Smooth muscle cell (in vitro differentiated cells): Measurements from ENCODE around the gene RASSF3. TPM values are rescaled to one million over a fixed set of nuclear protein-coding genes. Genes with fewer than 3 reads are reported as not detected.

Source experiments
- DNase-seq: peaks from one replicate; lab custom pipeline; 2025; ENCODE audit not compliant: unreplicated experiment; lab: John Stamatoyannopoulos, UW
- H2AFZ ChIP-seq: fragments of 200-600 bp; sonication (generic); 2 replicates; pipeline ENCODE4 v1.6.0; 2016; ENCODE audit warnings: antibody characterized with exemption, low read depth, mild to moderate bottlenecking
- H3F3A ChIP-seq: fragments of 200-600 bp; sonication (generic); 2 replicates; pipeline ENCODE4 v1.6.0; 2017; ENCODE audit warnings: antibody characterized with exemption, low read depth
- H3K27ac ChIP-seq: fragments of 200-600 bp; sonication (generic); 2 replicates; pipeline ENCODE4 v1.5.1; 2016; ENCODE audit warnings: low read depth, mild to moderate bottlenecking
- H3K27me3 ChIP-seq: fragments of 200-600 bp; sonication (generic); 2 replicates; pipeline ENCODE4 v1.6.1; 2016; ENCODE audit warnings: low read depth, mild to moderate bottlenecking
- H3K36me3 ChIP-seq: fragments of 200-600 bp; sonication (generic); 2 replicates; pipeline ENCODE4 v1.5.1; 2016; ENCODE audit warnings: low read depth
- H3K4me1 ChIP-seq: fragments of 200-600 bp; sonication (generic); 2 replicates; pipeline ENCODE4 v1.5.1; 2016; ENCODE audit warnings: low read depth
- H3K4me2 ChIP-seq: fragments of 200-600 bp; sonication (generic); 2 replicates; pipeline ENCODE4 v1.6.0; 2016; ENCODE audit warnings: mild to moderate bottlenecking
- H3K4me3 ChIP-seq: fragments of 200-600 bp; sonication (generic); 2 replicates; pipeline ENCODE4 v1.5.1; 2016; ENCODE audit warnings: mild to moderate bottlenecking
- H3K79me2 ChIP-seq: fragments of 200-600 bp; sonication (generic); 2 replicates; pipeline ENCODE4 v1.6.0; 2016; ENCODE audit warnings: low read depth, mild to moderate bottlenecking
- H3K9ac ChIP-seq: fragments of 200-600 bp; sonication (generic); 2 replicates; pipeline ENCODE4 v1.6.0; 2016; ENCODE audit warnings: low read depth
- H3K9me3 ChIP-seq: fragments of 200-600 bp; sonication (generic); replicated peaks from 2 replicates; pipeline ENCODE4 v1.5.1; 2016; ENCODE audit warnings: low read depth
- H4K20me1 ChIP-seq: fragments of 200-600 bp; sonication (generic); 2 replicates; pipeline ENCODE4 v1.6.0; 2016; ENCODE audit warnings: low read depth
- whole genome bisulfite sequencing: methylation state at CpG from one replicate; pipeline ENCODE4 v1.1.7; 2016; ENCODE audit warnings: low lambda C conversion rate; 5-methylcytosine and 5-hydroxymethylcytosine counted together
- polyA plus RNA-seq: library from polyadenylated mRNA; unstranded; fragments of >200 nt; fragmentation: Nextera tagmentation; extraction: Ambion mirVana; gene quantifications from 2 replicates; pipeline ENCODE4 v1.2.1, GENCODE V29; 2016
- total RNA-seq: library from RNA; depleted of rRNA; stranded (reverse); fragments of >200 nt; gene quantifications from 2 replicates; pipeline ENCODE4 v1.2.3, GENCODE V29; 2014
- TF ChIP-seq, protein P1 (sequence below): fragments of 200-600 bp; sonication (generic); IDR thresholded peaks from 2 replicates; pipeline ENCODE4 v1.5.1; 2017; ENCODE audit warnings: borderline replicate concordance, mild to moderate bottlenecking, antibody characterized with exemption; ENCODE audit not compliant: insufficient read depth, poor library complexity, severe bottlenecking

Gene RASSF3
- total and polyA plus RNA-seq, 2 experiments from 2014 or later = 1.2 to 5.6 TPM

DNA sequence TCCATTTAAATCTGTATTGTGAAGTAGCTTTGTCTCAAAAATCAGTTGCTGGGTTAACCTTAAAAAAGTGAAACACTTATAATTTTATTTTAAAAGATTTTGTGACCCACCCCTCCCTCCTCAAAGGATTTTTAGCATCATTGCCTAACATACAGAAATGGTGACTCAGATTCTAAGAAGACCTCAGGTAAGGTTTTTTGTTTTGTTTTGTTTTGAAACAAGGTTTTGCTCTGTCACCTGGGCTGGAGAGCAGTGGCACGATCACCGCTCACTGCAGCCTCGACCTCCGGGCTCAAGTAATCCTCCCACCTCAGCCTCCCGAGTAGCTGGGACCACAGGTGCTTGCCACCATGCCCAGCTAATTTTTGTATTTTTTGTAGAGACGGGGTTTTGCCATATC lies 74.8 kb downstream of the RASSF3 start:
- Histone ChIP-seq H4K20me1 (no peaks in the 10 kb centered on the region), H3K4me3 (no peak overlapping the region)

DNA sequence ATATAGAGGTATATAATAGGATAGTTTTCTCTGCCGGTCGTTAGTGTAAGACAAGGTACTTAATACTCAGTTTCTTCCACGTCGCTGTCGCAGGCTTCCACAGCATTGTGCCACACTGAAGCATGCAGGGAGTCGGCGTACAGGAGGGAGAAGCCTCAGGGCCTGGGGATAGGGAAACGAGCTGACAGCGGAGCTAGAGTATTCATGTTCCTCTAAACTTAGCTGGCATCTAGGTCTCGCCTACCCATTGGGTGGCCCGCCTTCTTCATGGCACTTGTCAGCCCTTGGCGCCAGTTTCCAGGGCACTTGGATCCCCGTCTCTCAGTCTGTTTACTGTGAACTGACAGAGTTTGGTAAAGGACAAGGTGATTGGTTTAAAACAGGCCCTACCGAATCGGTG lies 75.3 kb downstream of the RASSF3 start:
- Histone ChIP-seq H3K79me2 (no peaks in the 10 kb centered on the region), H3K4me3 (no peak overlapping the region), H3K27me3 (no peaks in the 10 kb centered on the region), H3K4me1 (peaks cover 12% of the 10 kb centered on the region), H2AFZ (no peak overlapping the region), H3K9me3 (no peaks in the 10 kb centered on the region), H3K27ac (no peak overlapping the region), H3F3A (no peaks in the 10 kb centered on the region), H3K36me3 (no peaks in the 10 kb centered on the region), H4K20me1 (no peaks in the 10 kb centered on the region), H3K9ac (no peak overlapping the region), H3K4me2 (no peak overlapping the region)
- no peak for DNase-seq
- WGBS = 98% methylated on average over 15 of the region's 15 CpGs
- TF ChIP-seq, protein P1, sequence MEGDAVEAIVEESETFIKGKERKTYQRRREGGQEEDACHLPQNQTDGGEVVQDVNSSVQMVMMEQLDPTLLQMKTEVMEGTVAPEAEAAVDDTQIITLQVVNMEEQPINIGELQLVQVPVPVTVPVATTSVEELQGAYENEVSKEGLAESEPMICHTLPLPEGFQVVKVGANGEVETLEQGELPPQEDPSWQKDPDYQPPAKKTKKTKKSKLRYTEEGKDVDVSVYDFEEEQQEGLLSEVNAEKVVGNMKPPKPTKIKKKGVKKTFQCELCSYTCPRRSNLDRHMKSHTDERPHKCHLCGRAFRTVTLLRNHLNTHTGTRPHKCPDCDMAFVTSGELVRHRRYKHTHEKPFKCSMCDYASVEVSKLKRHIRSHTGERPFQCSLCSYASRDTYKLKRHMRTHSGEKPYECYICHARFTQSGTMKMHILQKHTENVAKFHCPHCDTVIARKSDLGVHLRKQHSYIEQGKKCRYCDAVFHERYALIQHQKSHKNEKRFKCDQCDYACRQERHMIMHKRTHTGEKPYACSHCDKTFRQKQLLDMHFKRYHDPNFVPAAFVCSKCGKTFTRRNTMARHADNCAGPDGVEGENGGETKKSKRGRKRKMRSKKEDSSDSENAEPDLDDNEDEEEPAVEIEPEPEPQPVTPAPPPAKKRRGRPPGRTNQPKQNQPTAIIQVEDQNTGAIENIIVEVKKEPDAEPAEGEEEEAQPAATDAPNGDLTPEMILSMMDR = no peak

More for the DNA sequence above, 74.8 kb downstream of the RASSF3 start:
- no peak overlapping the region for H3K27ac ChIP-seq
- TF ChIP-seq, protein P1 = no peak
- WGBS = 98% methylated on average over 6 of the region's 6 CpGs
- H3K36me3 ChIP-seq = no peaks in the 10 kb centered on the region
- H3K4me2 ChIP-seq = no peak overlapping the region
- H3K4me1 ChIP-seq = peaks cover 12% of the 10 kb centered on the region
- no peaks in the 10 kb centered on the region for H3K79me2 ChIP-seq
- no peak overlapping the region for H2AFZ ChIP-seq
- H3K27me3 ChIP-seq = no peaks in the 10 kb centered on the region
- no peak for DNase-seq
- H3F3A ChIP-seq = no peaks in the 10 kb centered on the region
- no peak overlapping the region for H3K9ac ChIP-seq
- no peaks in the 10 kb centered on the region for H3K9me3 ChIP-seq

DNA sequence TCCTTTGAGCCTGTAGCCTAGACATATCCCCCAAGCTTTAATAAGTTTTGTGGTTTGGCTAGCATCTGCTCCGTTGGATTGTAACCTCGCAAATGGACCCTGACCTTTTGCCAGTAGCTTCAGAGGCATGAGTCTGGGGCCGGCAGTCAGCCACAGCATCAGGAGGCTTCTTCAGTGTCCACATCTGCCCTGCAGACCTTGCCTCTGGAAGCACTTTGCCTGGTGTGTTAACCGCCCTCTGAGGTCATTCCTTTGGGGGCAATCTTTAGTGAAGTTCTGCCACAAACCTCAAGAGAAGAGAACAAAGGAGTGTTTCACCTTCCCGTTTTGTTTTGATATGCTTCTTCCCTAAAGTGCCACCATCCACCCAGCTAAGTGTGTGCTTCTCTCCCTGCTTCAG lies 77.5 kb downstream of the RASSF3 start:
- H2AFZ ChIP-seq = no peak overlapping the region
- DNase-seq = no peak
- 43% methylated on average over 5 of the region's 5 CpGs for WGBS

DNA sequence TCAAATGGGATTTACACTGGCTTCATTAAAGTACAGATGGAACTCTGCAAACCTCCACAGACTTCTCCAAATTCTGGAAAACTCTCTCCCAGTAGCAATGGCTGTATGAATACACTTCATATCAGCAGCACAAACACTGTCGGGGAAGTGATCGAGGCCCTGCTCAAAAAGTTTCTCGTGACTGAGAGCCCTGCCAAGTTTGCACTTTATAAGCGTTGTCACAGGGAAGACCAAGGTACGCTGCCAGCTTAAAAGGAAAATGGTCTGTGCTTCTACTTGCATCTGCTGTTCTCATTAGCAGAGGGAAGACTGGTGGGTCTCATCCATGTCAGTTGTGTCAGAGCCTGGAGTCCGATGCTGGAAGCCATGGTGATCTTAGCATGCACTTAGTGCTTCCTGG lies 77.9 kb downstream of the RASSF3 start:
- H4K20me1 ChIP-seq = no peaks in the 10 kb centered on the region
- H3K4me3 ChIP-seq = no peak overlapping the region
- no peak overlapping the region for H3K9ac ChIP-seq
- H3K9me3 ChIP-seq = no peaks in the 10 kb centered on the region
- no peak overlapping the region for H3K27ac ChIP-seq
- TF ChIP-seq, protein P1 = no peak
- H3K27me3 ChIP-seq = no peaks in the 10 kb centered on the region
- no peak overlapping the region for H2AFZ ChIP-seq
- H3K36me3 ChIP-seq = no peaks in the 10 kb centered on the region
- H3F3A ChIP-seq = no peaks in the 10 kb centered on the region
- no peak for DNase-seq
- H3K79me2 ChIP-seq = no peaks in the 10 kb centered on the region
- 93% methylated on average over 6 of the region's 6 CpGs for WGBS
- H3K4me1 ChIP-seq = peaks cover 21% of the 10 kb centered on the region
- H3K4me2 ChIP-seq = no peak overlapping the region

More for the DNA sequence above, 77.5 kb downstream of the RASSF3 start:
- TF ChIP-seq, protein P1 = no peak
- Histone ChIP-seq H3F3A (no peaks in the 10 kb centered on the region), H3K4me3 (no peak overlapping the region), H3K27me3 (no peaks in the 10 kb centered on the region), H3K9ac (no peak overlapping the region), H3K79me2 (no peaks in the 10 kb centered on the region), H3K4me1 (peaks cover 25% of the 10 kb centered on the region), H4K20me1 (no peaks in the 10 kb centered on the region), H3K36me3 (no peaks in the 10 kb centered on the region), H3K4me2 (no peak overlapping the region), H3K9me3 (no peaks in the 10 kb centered on the region), H3K27ac (no peak overlapping the region)
